ENCODE results near the gene B4GALT2. TPM values are rescaled to one million over a fixed set of nuclear protein-coding genes. Genes with fewer than 3 reads are reported as not detected.
A peak's percentile ranks its signal among the peaks of the same experiment; 100 is the strongest.

Gene B4GALT2
- total and polyA plus RNA-seq, 9 of the 15 experiments (the other 6 are each of a cell fraction or from before 2014, with no cell fraction given), result 1.3 to 86.8 (median 43.8) TPM

- peak; percentile 29 for FAIRE-seq
- BruUV-seq (replicated peaks), result no TSS peak
- ChIA-PET CTCF (ENCODE audit: low intra/inter-chr PET ratio) (no interaction called here), POLR2A (interaction anchor here (0.6 to 4.9 kb wide), 14 partner anchors 10 to 690 kb away, joined by 3 to 29 read pairs (median 4); no protein-coding TSS in a partner anchor)
- H3K4me2 ChIP-seq (ENCODE audit: insufficient read depth, low read length), result peak within 1 kb of the TSS; percentile 96
- in situ Hi-C loops (cut with MboI), result no loop called here
- WGBS (ENCODE audit: insufficient coverage, low coverage, missing lambda C conversion rate), result 15% methylated on average over 37 of the region's 40 CpGs
- H3K9me1 ChIP-seq (ENCODE audit: control insufficient read depth, insufficient read depth, low read length), result no peaks in the 10 kb centered on the region
- peaks cover 21% of the 10 kb centered on the region for H3K79me2 ChIP-seq (ENCODE audit: control insufficient read depth, insufficient read depth, low read length)
- peak within 1 kb of the TSS; percentile 84 for H3K27ac ChIP-seq (ENCODE audit: extremely low read depth, low read depth, low read length)
- H2AFZ ChIP-seq (ENCODE audit: low read depth, low read length), result peak within 1 kb of the TSS; percentile 70
- H4K20me1 ChIP-seq (replicated peaks; ENCODE audit: control insufficient read depth, insufficient read depth, low read length), result peaks cover 5% of the 10 kb centered on the region; the same call in 1 of the 2 replicates
- peak within 1 kb of the TSS; percentile 84 to 93 for H3K9ac ChIP-seq (ENCODE audit: insufficient read depth in 1 of 2, low read depth in 2 of 2, low read length in 2 of 2)
- no peaks in the 10 kb centered on the region for H3K27me3 ChIP-seq (ENCODE audit: control insufficient read depth in 2 of 2, insufficient read depth in 2 of 2, low read length in 2 of 2)
- H3K9me3 ChIP-seq (replicated peaks; ENCODE audit: control insufficient read depth, insufficient read depth, low read depth, low read length), result no peaks in the 10 kb centered on the region
- H3K36me3 ChIP-seq (ENCODE audit: control insufficient read depth, insufficient read depth, low read length), result no peaks in the 10 kb centered on the region; the same call in 2 of the 3 replicates
- peak within 1 kb of the TSS; percentile 82 for H3K4me3 ChIP-seq
- intact Hi-C loops (cut with micrococcal nuclease), result no loop called here
- DNase-seq (ENCODE audit: extremely low read depth in 1 of 4, low spot score in 3 of 4), result peak; percentile 67 to 84 (median 70)
- ATAC-seq, result peak; percentile 60
- peaks cover 57 to 75% of the 10 kb centered on the region in 2 experiments for H3K4me1 ChIP-seq (replicated peaks in 1 of 2; ENCODE audit: control insufficient read depth in 2 of 2, insufficient read depth in 2 of 2, low read length in 2 of 2)
- TF ChIP-seq ZNF232 (CRISPR knock-in tag; IDR thresholded peaks at IDR 0.05), result peak; percentile 66; the same call in 1 of the 2 replicates
- no peak for TF ChIP-seq ARHGAP35 (IDR thresholded peaks at IDR 0.05; ENCODE audit: partially characterized antibody)
- no peak for TF ChIP-seq TAF15 (IDR thresholded peaks at IDR 0.05; ENCODE audit: low read depth, low read length)
- TF ChIP-seq HDAC8 (tag; IDR thresholded peaks at IDR 0.05), result no peak
- no peak for TF ChIP-seq ARNT (IDR thresholded peaks at IDR 0.05)
- peak in 1 of 2 experiments; percentile 71; a peak in 1 of 4 replicates for TF ChIP-seq TEAD1 (CRISPR knock-in tag; IDR thresholded peaks at IDR 0.05)
- no peak for TF ChIP-seq MAFF (IDR thresholded peaks at IDR 0.05; ENCODE audit: low read length)
- TF ChIP-seq TAF7 (tag; IDR thresholded peaks at IDR 0.05), result no peak
- TF ChIP-seq, protein P1, sequence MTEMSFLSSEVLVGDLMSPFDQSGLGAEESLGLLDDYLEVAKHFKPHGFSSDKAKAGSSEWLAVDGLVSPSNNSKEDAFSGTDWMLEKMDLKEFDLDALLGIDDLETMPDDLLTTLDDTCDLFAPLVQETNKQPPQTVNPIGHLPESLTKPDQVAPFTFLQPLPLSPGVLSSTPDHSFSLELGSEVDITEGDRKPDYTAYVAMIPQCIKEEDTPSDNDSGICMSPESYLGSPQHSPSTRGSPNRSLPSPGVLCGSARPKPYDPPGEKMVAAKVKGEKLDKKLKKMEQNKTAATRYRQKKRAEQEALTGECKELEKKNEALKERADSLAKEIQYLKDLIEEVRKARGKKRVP (CRISPR knock-in tag; IDR thresholded peaks at IDR 0.05), result peak; percentile 93
- peak; percentile 83 for TF ChIP-seq NCOA6 (IDR thresholded peaks at IDR 0.05)
- TF ChIP-seq SRSF3 (IDR thresholded peaks at IDR 0.05; ENCODE audit: insufficient read depth, low read length), result no peak
- TF ChIP-seq THRAP3 (IDR thresholded peaks at IDR 0.05; ENCODE audit: borderline replicate concordance), result no peak
- no peak for TF ChIP-seq NFRKB (IDR thresholded peaks at IDR 0.05; ENCODE audit: low read depth)
- no peak; the same call in 1 of the 2 replicates for TF ChIP-seq VEZF1 (CRISPR knock-in tag; IDR thresholded peaks at IDR 0.05)
- TF ChIP-seq ZNF699 (CRISPR knock-in tag; IDR thresholded peaks at IDR 0.05; ENCODE audit: insufficient replicate concordance), result no peak
- TF ChIP-seq, protein P2, sequence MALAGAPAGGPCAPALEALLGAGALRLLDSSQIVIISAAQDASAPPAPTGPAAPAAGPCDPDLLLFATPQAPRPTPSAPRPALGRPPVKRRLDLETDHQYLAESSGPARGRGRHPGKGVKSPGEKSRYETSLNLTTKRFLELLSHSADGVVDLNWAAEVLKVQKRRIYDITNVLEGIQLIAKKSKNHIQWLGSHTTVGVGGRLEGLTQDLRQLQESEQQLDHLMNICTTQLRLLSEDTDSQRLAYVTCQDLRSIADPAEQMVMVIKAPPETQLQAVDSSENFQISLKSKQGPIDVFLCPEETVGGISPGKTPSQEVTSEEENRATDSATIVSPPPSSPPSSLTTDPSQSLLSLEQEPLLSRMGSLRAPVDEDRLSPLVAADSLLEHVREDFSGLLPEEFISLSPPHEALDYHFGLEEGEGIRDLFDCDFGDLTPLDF (CRISPR knock-in tag; IDR thresholded peaks at IDR 0.05), result no peak
- TF ChIP-seq HMGN3 (IDR thresholded peaks at IDR 0.05; ENCODE audit: borderline replicate concordance, extremely low read depth, insufficient read length, low read depth, low read length), result peak; percentile 43
- TF ChIP-seq FUS (optimal IDR thresholded peaks at IDR 0.05; ENCODE audit: low read depth, low read length), result no peak
- TF ChIP-seq NBN (IDR thresholded peaks at IDR 0.05; ENCODE audit: low read depth), result no peak
Measured at GRCh38 chr1:44031252-44032169, 52.5 kb downstream of the B4GALT2 start, which contains the start of gene SLC6A9. Gene SLC6A9 (minus strand): TSS chr1:44031462. CDS start chr1:44024277, 7,185 bp downstream.

Data from K562 (cell line).